ENCODE data around the gene USH1C. TPM values are rescaled to one million over a fixed set of nuclear protein-coding genes. Genes with fewer than 3 reads are reported as not detected.

Gene USH1C
- total RNA-seq, 1 experiment from 2014 or later = 1.0 TPM

- H3K4me3 Mint-ChIP-seq = no peak overlapping the region
Observed at GRCh38 chr11:17504330-17505107, 39.7 kb downstream of the USH1C start.

More at GRCh38 chr11:17504330-17505107, 39.7 kb downstream of the USH1C start:
- Histone ChIP-seq H4K91ac (ENCODE audit: insufficient read length, low read depth, low read length) (no peak overlapping the region), H4K5ac (ENCODE audit: insufficient read length, low read depth, low read length) (no peak overlapping the region), H4K8ac (replicated peaks; ENCODE audit: insufficient read length, low read depth, low read length) (no peak overlapping the region), H3K27ac (ENCODE audit: insufficient read length, low read depth, low read length) (no peak overlapping the region), H3K4me1 (ENCODE audit: insufficient read depth, low read length) (no peaks in the 10 kb centered on the region), H4K20me1 (ENCODE audit: control insufficient read depth, insufficient read depth, insufficient read length) (no peaks in the 10 kb centered on the region), H3K9me3 (ENCODE audit: control insufficient read depth, low read depth, low read length) (no peaks in the 10 kb centered on the region), H3K18ac (ENCODE audit: insufficient read length, low read depth, low read length) (no peak overlapping the region), H3K79me2 (ENCODE audit: insufficient read depth, low read length) (no peaks in the 10 kb centered on the region), H2BK15ac (ENCODE audit: low read depth, low read length) (no peak overlapping the region), H3T11ph (ENCODE audit: low read length) (no peak overlapping the region), H2BK12ac (ENCODE audit: insufficient read length, low read depth, low read length) (no peak overlapping the region), H3K4me2 (ENCODE audit: insufficient read depth, insufficient read length, low read length) (no peak overlapping the region), H3K14ac (ENCODE audit: insufficient read depth, low read length) (no peak overlapping the region), H2AK5ac (ENCODE audit: insufficient read length, low read length) (no peak overlapping the region), H3K23me2 (ENCODE audit: insufficient read length, low read depth, low read length, poor library complexity, severe bottlenecking) (no peaks in the 10 kb centered on the region), H3K9ac (ENCODE audit: extremely low read depth, insufficient read length, low read length) (no peak overlapping the region), H3K4ac (ENCODE audit: low read depth, low read length) (no peak overlapping the region), H2BK20ac (ENCODE audit: low read depth, low read length, poor library complexity, severe bottlenecking) (no peak overlapping the region), H2AFZ (ENCODE audit: low read length) (no peak overlapping the region), H3K23ac (ENCODE audit: insufficient read length, low read depth, low read length) (no peak overlapping the region), H3K56ac (ENCODE audit: insufficient read length, low read depth, low read length) (no peak overlapping the region), H3K79me1 (ENCODE audit: insufficient read depth, low read depth, low read length, poor library complexity, severe bottlenecking) (no peaks in the 10 kb centered on the region), H2BK120ac (ENCODE audit: low read depth, low read length, poor library complexity, severe bottlenecking) (no peak overlapping the region), H2BK5ac (ENCODE audit: insufficient read length, low read length) (no peak overlapping the region), H3K27me3 (ENCODE audit: insufficient read depth, low read length) (no peaks in the 10 kb centered on the region)
- Mint-ChIP-seq H3K4me1 (peaks cover 0 to 5% of the 10 kb centered on the region in 2 experiments; a peak in 2 of 4 replicates), H3K36me3 (ENCODE audit: insufficient read depth in 1 of 3, low read depth in 3 of 3) (no peaks in the 10 kb centered on the region), H3K9me3 (no peaks in the 10 kb centered on the region), H3K27me3 (ENCODE audit: low read depth) (peaks cover 18% of the 10 kb centered on the region), H3K27ac (no peak overlapping the region)
- peak; percentile 97 for TF ChIP-seq CTCF (conservative IDR thresholded peaks at IDR 0.05)
- peak; percentile 72 for DNase-seq
- WGBS (ENCODE audit: extremely low coverage, insufficient read length, low lambda C conversion rate) = no CpG with 5 or more reads among the region's 9 CpGs
